HCT116 (cell line): Measurements from ENCODE around the gene P2RX6. TPM values are rescaled to one million over a fixed set of nuclear protein-coding genes. Genes with fewer than 3 reads are reported as not detected.
A peak's percentile ranks its signal among the peaks of the same experiment; 100 is the strongest.

Source experiments
- ATAC-seq: fragments of 200-7000 bp; cut with Tn5 transposase; 2 replicates; pipeline ENCODE4 v1.9.1; 2020; ENCODE audit warnings: mild to moderate bottlenecking, moderate library complexity
- BruUV-seq: library from RNA; stranded (reverse); fragments of 400-500 nt; replicated peaks from 2 replicates; lab custom pipeline; 2021; lab: Mats Ljungman, UMichigan
- CTCF ChIA-PET: fragments of 300-600 bp; sonication (Branson Sonifier 250); formaldehyde crosslinking; loops from one replicate; lab custom pipeline; 2021; ENCODE audit warnings: antibody characterized with exemption; lab: Charles Lee
- POLR2A ChIA-PET: fragments of 300-600, 350-600 bp; sonication (Branson Sonifier 250); formaldehyde crosslinking; loops from one replicate; lab custom pipeline; 2021; ENCODE audit warnings: antibody characterized with exemption; lab: Charles Lee
- RAD21 ChIA-PET, 2 experiments: fragments of 300-600 bp; sonication (Branson Sonifier 250); formaldehyde crosslinking; loops; one replicate each; lab custom pipeline; 2023; ENCODE audit warnings: low total read pairs in 2 of 2; ENCODE audit not compliant: uncharacterized antibody in 2 of 2, unreplicated experiment in 2 of 2, low non-redundant PET in 1 of 2; lab: Charles Lee
- DNase-seq: peaks from one replicate; pipeline ENCODE4 v3.0.0-alpha.2; 2010; ENCODE audit warnings: low read depth, low spot score
- H2AFZ ChIP-seq: fragments of 200-600 bp; shearing (Covaris generic), sonication (generic); 2 replicates; pipeline ENCODE4 v1.6.1; 2017; ENCODE audit warnings: low read depth, mixed run types, mixed read lengths, antibody characterized with exemption, low read length; ENCODE audit not compliant: poor library complexity, severe bottlenecking
- H3K27ac ChIP-seq: 2 replicates; pipeline ENCODE4 v1.5.1; 2012; ENCODE audit warnings: low read depth, low read length
- H3K27me3 ChIP-seq: fragments of 200-600 bp; sonication (generic); 2 replicates; pipeline ENCODE4 v1.6.1; 2016; ENCODE audit warnings: mixed run types, low read length, mixed read lengths; ENCODE audit not compliant: insufficient read depth
- H3K36me3 ChIP-seq, 2 experiments: fragments of 200-500 bp in 1 of 2; fragments of 200-600 bp in 1 of 2; sonication (Bioruptor generic) in 1 of 2; sonication (generic) in 1 of 2; 2 replicates each; pipeline versions ENCODE4 v1.5.1 to v1.6.1; 2014 to 2016; ENCODE audit warnings: low read length in 2 of 2, inconsistent platforms in 1 of 2, mixed read lengths in 1 of 2, mixed run types in 1 of 2; ENCODE audit not compliant: insufficient read depth in 2 of 2, control insufficient read depth in 1 of 2
- H3K4me1 ChIP-seq, 2 experiments: fragments of 200-600 bp in 1 of 2; sonication (generic) in 1 of 2; 2 replicates each; pipeline versions ENCODE4 v1.5.1 to v1.6.1; 2012 to 2017; ENCODE audit warnings: low read length in 2 of 2, inconsistent platforms in 1 of 2, mild to moderate bottlenecking in 1 of 2, mixed read lengths in 1 of 2, mixed run types in 1 of 2, moderate library complexity in 1 of 2; ENCODE audit not compliant: insufficient read depth in 2 of 2, control insufficient read depth in 1 of 2
- H3K4me2 ChIP-seq: fragments of 200-600 bp; sonication (generic); 2 replicates; pipeline ENCODE4 v1.6.1; 2017; ENCODE audit warnings: mixed run types, low read length, mixed read lengths
- H3K4me3 ChIP-seq, 2 experiments: fragments of 200-600 bp in 1 of 2; sonication (generic) in 1 of 2; replicated peaks in 1 of 2; 2 replicates each; pipeline ENCODE4 v1.5.1; 2011 to 2016; ENCODE audit warnings: low read length in 2 of 2, control low read depth in 1 of 2, low read depth in 1 of 2, mild to moderate bottlenecking in 1 of 2, mixed read lengths in 1 of 2, mixed run types in 1 of 2
- H3K79me2 ChIP-seq: fragments of 200-600 bp; sonication (generic); 2 replicates; pipeline ENCODE4 v1.6.1; 2017; ENCODE audit warnings: mild to moderate bottlenecking, mixed run types, low read length, moderate library complexity, mixed read lengths; ENCODE audit not compliant: insufficient read depth
- H3K9ac ChIP-seq: fragments of 200-600 bp; sonication (generic); 2 replicates; pipeline ENCODE4 v1.6.1; 2016; ENCODE audit warnings: low read length, mixed read lengths
- H3K9me2 ChIP-seq: fragments of 200-600 bp; sonication (generic), shearing (Covaris generic); 2 replicates; pipeline ENCODE4 v1.6.1; 2017; ENCODE audit warnings: mixed run types, mild to moderate bottlenecking, moderate library complexity; ENCODE audit not compliant: insufficient read depth
- H3K9me3 ChIP-seq, 2 experiments: fragments of 200-500 bp in 1 of 2; fragments of 200-600 bp in 1 of 2; sonication (Bioruptor generic) in 1 of 2; sonication (generic) in 1 of 2; 2 replicates each; pipeline ENCODE4 v1.6.1; 2014 to 2017; ENCODE audit warnings: low read length in 2 of 2, mixed read lengths in 2 of 2, inconsistent platforms in 1 of 2, low read depth in 1 of 2, mild to moderate bottlenecking in 1 of 2, mixed run types in 1 of 2, moderate library complexity in 1 of 2; ENCODE audit not compliant: control insufficient read depth in 1 of 2, insufficient read depth in 1 of 2
- H4K20me1 ChIP-seq: fragments of 200-600 bp; sonication (generic), shearing (Covaris generic); 2 replicates; pipeline ENCODE4 v1.6.1; 2017; ENCODE audit warnings: mixed run types, mild to moderate bottlenecking, moderate library complexity; ENCODE audit not compliant: insufficient read depth
- CBX3 ChIP-seq: IDR thresholded peaks from 2 replicates; pipeline ENCODE4 v1.6.1; 2012; ENCODE audit warnings: low read depth
- EGR1 ChIP-seq: IDR thresholded peaks from 2 replicates; pipeline ENCODE4 v1.6.1; 2012; ENCODE audit warnings: low read depth
- ELF1 ChIP-seq: IDR thresholded peaks from 2 replicates; pipeline ENCODE4 v1.6.1; 2012; ENCODE audit warnings: low read depth, borderline replicate concordance
- EZH2 ChIP-seq: fragments of 200-600 bp; sonication (generic); IDR thresholded peaks from 2 replicates; pipeline ENCODE4 v1.6.1; 2017; ENCODE audit warnings: antibody characterized with exemption, mixed run types
- FOSL1 ChIP-seq: IDR thresholded peaks from 2 replicates; pipeline ENCODE4 v1.6.1; 2012; ENCODE audit warnings: low read depth
- POLR2A ChIP-seq: IDR thresholded peaks from 2 replicates; pipeline ENCODE4 v1.7.0; 2011; ENCODE audit warnings: borderline replicate concordance; ENCODE audit not compliant: insufficient read depth, insufficient read length; ENCODE audit errors: extremely low read depth
- RAD21 ChIP-seq: IDR thresholded peaks from 2 replicates; pipeline ENCODE4 v1.6.1; 2012; ENCODE audit warnings: low read depth, mild to moderate bottlenecking
- REST ChIP-seq: IDR thresholded peaks from 2 replicates; pipeline ENCODE4 v1.6.1; 2012; ENCODE audit warnings: low read depth
- SP1 ChIP-seq: IDR thresholded peaks from 2 replicates; pipeline ENCODE4 v1.6.1; 2012; ENCODE audit warnings: low read depth
- YY1 ChIP-seq: IDR thresholded peaks from 2 replicates; pipeline ENCODE4 v1.6.1; 2011; ENCODE audit warnings: low read length, low read depth, moderate library complexity, mild to moderate bottlenecking; ENCODE audit not compliant: insufficient replicate concordance; ENCODE audit errors: extremely low read depth
- intact Hi-C: fragments of 100-400 bp; cut with micrococcal nuclease; formaldehyde crosslinking; loops from 2 replicates; pipeline ENCODE4 v1.10.0; 2022
- total RNA-seq: library from RNA; stranded (reverse); gene quantifications from one replicate; pipeline ENCODE4 v1.2.1, GENCODE V29; 2021; ENCODE audit not compliant: unreplicated experiment

P2RX6 gene
- total RNA-seq, 1 experiment from 2014 or later, result 0.20 TPM

GRCh38 chr22:21044931-21045584 is 30.1 kb downstream of the P2RX6 start:
- intact Hi-C loops, result no loop called here
- Histone ChIP-seq H3K27ac (no peak overlapping the region), H3K9ac (no peak overlapping the region), H3K9me2 (no peaks in the 10 kb centered on the region), H4K20me1 (no peaks in the 10 kb centered on the region), H3K27me3 (no peaks in the 10 kb centered on the region), H3K79me2 (no peaks in the 10 kb centered on the region), H2AFZ (peak overlapping the region; percentile 65), H3K4me2 (peak overlapping the region; percentile 60), H3K9me3 (no peaks in the 10 kb centered on the region), H3K4me1 (peaks cover 0 to 31% of the 10 kb centered on the region in 2 experiments; a peak in 2 of 4 replicates), H3K4me3 (no peak overlapping the region), H3K36me3 (no peaks in the 10 kb centered on the region)
- ChIA-PET CTCF (interaction anchor here (1.1 kb wide), 1 partner anchor 24 kb away, joined by 3 read pairs; no protein-coding TSS in a partner anchor), RAD21 (no interaction called here), POLR2A (no interaction called here)
- no peak for TF ChIP-seq ELF1
- no peak for TF ChIP-seq FOSL1
- no peak for TF ChIP-seq SP1
- TF ChIP-seq POLR2A, result no peak
- TF ChIP-seq REST, result no peak
- TF ChIP-seq RAD21, result no peak
- TF ChIP-seq YY1, result no peak
- no peak for TF ChIP-seq CBX3
- TF ChIP-seq EGR1, result no peak
- TF ChIP-seq EZH2, result no peak
- DNase-seq (no peak), ATAC-seq (no peak)
- no TSS peak for BruUV-seq
